Femur (tissue), 1 donor: Measurements from ENCODE around the gene PRR5.

ENCODE experiments used
- DNase-seq: peaks from one replicate; pipeline ENCODE4 v3.0.0-alpha.2; 2017

PRR5 gene

DNA sequence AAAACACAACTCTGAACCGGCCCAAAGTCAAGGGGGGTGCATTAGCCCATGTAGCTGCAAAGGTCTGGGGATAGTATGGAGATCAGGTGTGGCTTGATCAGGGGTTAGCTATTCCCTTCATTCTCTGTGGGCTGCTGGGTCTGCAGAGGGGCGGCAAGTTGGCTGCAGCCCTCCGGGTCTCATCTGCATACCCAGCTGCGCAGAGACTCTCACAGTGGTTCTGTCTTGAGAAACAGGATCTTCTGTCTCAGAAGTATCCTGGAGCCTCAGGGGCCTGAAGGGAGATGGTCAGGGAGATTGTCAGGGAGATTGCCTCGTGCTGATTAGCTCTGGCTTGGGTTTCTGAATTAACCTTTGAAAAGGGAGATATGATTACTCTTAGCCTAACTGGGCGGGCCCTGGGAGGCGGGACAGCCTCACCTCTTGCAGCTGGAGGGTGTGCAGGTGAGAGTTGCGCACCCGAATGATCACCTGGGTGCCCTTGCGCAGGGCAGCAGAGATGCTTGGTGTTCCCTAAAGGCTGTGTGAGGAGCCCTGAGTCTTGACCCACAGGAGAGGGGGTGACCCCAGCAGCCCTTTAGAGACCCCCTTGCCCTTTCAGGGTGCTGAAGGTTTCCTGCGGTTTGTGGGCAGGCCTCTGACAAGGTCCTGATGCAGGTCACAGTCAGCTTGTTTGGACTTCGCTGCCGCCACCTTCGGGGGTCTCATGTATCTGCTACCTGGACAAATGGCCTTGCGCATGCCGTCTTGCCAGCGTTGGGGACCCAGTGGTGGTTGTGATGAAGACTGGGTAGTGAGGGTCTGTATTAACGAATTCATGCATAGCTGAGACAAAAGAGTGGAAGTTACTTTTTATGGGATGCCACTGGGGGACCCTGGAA is 57.7 kb downstream of the PRR5 start:
- DNase-seq: no peak

DNA sequence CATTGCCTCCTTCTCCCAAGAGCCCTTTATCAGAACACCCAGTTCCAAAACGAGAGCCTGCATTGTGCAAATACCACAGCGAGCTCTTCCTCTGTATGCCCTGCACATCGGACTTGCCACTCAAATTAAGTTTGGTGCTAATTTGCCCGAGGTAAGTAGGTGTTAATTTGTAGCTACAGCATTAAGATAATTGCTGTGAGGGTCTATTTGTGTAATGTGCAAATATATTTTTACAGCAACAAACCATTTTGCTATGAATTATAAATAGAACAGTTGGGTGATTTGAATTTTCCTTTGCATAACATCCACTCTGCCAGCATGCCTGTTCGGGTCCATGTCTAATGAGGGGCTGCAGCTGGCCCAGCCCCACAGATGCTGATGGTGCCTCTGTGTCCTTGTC is 58.5 kb downstream of the PRR5 start:
- no peak for DNase-seq

DNA sequence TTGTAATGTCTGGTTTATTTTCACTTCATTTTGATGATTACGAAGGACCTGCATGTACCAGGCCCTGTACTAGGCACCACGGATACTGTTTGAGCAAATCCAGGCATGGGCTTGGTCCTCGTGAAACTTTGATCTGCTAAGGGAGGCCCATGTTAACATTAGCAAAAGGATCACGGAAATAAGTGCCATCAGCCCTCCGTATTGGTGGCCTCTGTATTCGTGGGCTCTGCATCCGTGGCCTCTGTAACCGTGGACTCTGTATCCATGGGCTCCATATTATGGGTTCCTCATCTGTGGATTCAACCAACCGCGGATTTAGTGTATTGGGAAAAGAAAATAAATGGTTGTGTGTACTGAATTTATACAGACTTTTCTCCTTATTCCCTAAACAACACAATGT is 59.0 kb downstream of the PRR5 start:
- DNase-seq: no peak

DNA sequence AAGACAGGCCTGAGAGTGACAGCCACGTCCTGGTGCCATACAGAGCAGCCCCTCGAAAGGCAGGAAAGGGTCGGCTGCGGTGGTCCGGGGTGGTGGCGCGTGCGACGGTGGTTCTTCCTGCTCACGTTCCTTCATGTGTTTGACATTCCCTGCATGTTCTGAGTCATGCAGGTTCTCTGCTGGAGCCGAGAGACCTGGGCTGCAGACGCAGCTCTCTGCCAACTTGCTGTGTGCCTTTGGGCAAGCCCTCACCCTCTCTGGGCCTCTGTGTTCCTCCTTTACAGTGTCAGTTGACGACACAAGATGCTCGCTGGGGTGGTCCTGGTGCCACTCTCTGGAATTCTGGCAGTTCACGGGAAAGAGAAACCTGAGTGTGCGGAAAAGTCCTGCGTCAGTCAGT is 62.4 kb downstream of the PRR5 start:
- DNase-seq: no peak

DNA sequence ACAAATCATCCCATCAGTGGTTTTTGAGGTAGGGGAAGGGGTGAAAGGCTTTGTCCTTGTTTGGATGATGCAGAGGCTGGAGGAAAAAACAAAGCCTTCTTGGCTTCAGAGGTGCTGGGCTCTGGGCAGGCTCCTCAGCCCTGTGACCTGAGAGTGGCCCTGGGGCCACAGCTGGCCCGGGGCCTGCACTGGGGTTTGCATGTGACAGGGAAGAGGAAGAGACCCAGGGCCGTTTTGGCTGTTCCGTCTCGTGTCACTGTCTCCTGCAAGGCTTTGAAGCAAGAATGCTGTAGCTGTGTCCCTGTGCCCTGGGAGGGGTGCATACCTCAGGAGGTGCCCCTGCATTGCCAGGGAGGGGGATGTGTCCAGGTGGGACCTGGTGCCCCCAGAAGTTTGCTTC is 63.0 kb downstream of the PRR5 start:
- no peak for DNase-seq

DNA sequence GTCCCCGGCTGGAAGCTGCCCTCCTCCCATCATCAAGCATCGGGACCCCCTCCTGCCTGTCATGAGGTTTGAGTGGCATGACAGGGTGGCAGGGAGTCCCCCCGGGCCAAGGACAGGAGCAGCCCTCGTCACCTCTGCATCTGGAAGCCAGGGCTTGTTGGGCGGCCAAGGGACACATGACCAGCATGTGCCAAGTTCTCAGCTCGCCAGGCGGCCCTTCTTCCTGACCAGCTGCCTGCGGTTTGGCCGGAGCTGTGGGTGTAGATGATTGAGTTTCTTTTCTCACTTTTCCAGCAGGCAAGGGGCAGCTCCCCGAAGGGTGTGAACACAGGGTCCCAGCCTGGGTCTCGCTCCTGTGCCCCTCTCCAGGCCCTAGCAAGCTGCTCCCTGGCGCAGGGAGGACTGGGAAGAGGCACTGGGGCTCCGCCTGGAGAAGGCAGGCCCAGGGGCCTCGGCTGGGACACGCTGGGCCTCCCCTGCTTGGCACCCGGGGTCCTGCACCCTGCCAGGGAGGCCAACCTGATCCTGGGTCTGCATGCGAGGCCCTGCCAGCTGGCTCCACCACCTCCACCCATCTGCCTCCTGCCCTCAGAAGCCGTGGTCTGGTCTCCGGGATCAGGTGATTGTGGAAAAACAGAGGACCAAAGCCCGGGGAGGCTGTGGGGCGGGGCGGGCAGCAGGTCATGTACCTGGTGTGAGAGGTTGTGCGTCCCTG is 63.7 kb downstream of the PRR5 start:
- no peak for DNase-seq

DNA sequence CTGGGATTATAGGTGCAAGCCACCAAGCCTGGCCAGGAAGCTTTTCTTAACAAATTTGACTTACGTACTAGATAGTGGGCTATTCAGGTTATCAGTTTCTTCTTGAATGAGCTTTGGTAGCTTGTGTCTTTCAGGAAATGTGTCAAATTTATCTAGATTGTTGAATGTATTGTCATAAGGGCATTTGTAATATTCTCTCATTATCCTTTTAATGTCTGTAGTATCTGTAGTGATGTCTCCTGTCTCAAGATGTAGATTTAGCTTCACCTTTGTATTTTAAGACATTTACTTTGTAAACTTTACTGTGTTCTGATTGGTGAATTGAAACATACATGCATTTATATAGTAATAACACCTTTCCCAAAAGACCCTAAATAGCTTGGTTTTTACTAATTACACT is 71.1 kb downstream of the PRR5 start:
- no peak for DNase-seq

DNA sequence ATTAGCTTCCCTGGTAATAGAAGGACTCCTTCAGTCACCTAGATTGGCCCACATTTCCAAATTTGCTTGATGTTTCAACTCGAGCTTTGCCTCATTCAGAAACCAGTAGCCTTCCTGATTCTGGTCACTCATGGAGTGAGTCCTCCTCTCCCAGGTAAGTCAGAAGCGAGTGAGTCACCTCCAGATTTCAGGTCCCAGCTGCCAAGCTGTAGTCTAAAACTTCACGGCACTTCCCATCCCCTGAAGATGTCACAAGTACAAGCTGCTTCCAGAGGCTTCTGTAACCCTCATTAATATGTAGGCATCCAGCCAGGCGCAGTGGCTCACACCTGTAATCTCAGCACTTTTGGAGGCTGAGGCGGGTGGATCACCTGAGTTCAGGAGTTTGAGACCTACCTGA is 73.9 kb downstream of the PRR5 start:
- no peak for DNase-seq

DNA sequence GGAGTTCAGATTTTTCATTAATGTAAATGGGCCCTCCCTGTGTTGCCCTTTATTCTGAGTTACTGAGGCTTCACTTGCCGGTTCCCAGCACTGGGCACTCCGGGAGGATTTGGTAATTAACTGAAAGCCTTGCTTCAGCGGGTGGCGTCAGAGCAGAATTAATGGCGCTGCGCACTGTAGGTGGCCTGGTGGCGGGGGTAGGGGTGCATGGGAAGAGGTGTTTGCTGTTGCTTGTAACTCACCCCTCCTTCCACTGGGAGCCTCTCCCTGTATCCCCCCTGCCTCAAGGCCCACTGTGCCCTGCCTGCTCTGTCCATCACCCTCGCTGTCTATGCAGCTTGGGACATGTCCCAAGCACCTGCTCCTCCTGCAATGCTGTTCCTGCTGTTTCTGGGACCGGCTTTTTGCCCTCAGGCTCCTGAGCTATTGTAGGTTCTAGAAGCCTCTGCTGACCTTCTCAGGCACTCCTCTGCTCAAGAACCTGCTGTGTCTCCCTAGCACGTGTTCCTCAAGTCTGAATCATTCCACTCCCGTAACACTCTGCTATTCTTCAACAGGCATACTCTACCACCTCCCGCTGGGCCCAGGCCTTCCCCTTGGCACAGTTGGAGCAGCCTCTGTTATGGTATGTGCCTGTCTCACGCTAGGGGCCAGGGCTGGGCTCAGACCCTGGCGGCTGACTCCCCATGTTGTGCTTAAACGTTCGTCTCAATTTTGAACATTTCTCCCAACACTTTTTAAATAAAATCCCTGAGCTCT is 74.8 kb downstream of the PRR5 start:
- DNase-seq: no peak

DNA sequence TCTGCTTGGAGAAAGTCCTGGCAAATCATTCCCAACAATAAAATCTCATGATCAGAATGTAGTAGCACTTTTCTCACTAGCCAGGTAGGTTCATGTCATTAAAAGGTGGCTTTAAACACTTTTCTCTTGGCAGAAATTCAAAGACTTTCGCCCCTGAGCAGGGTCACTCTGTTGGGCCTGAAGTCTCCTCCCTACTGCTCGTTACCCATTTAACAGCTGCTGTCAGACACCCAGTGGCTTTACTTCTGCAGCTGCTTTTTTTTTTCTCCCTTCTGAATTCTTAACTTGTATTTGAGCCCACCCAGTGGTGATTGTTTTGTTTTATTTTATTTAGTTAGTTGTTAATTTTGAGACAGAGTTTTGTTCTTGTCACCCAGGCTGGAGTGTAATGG is 75.4 kb downstream of the PRR5 start:
- DNase-seq: no peak

DNA sequence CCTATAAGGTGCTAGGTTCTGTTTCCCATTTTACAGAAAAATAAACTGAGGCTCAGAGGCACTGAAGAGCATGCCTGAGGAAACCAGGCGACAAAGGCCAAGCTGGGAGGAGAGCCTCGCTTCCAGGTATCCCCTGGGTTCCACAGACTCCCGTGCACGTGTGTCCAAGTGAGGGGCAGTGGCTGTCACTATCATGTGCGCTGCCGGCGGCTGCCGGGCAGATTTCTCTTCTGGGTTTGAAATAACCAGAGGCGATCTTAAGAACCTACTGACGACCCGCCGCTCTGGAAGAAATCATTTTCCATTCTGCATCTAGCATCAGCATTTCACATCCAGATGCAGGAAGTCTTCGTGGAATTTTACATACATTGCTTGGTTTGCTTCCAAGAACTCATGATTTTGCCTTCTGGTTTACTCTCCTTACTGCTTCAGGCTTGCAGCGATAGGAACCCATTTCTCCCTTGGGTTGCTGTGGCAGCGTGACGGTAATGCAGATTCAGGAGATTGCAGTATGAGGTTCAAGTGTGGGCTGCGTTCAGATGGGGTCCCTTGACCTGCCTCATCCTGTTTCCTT is 79.0 kb downstream of the PRR5 start:
- DNase-seq: no peak

DNA sequence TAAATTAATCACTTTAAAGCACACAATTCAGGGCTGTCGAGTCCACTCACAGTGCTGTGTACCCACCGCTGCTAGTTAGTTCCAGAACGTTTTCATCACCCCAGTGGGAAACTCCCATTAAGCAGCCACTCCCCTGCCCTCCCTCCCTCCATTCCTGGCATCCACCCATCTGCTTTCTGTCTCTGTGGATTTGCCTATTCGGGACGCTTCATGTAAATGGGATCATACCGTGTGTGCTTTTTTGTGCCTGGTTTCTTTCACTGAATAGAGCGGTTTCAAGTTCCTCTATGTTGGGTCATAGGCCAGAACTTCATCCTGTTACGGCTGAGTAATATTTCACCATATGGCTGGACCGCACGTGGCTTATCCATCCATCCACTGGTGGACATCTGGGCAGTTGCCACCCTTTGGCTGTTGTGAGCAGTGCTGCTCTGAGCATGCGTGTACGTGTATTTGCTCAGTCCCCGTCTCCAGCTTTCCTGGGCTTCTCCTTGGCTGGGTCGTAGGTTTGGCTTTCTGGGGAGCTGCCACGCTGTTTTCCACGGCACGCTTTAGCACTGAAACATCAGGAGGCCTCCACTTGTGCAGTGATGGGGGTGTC is 80.5 kb downstream of the PRR5 start:
- DNase-seq: no peak

DNA sequence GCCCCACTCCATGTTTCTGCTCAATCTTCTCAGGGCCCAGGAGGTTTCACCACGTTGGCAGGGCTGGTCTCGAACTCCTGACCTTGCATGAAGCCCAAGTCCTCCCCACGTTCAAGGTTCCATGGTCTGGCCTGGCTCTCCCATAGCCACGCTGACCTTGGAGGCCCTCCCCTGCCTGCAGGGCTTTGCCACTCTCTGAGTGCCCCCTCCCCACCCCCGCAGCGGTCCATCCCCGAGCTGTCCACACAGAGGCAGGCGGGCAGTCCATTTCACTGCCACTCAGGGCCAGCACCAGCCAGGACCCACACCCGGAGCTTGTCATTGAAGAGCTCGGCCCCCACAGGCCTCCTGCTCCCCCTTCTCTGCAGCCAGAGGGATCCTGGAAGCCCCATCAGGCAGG is 81.1 kb downstream of the PRR5 start:
- DNase-seq: no peak

DNA sequence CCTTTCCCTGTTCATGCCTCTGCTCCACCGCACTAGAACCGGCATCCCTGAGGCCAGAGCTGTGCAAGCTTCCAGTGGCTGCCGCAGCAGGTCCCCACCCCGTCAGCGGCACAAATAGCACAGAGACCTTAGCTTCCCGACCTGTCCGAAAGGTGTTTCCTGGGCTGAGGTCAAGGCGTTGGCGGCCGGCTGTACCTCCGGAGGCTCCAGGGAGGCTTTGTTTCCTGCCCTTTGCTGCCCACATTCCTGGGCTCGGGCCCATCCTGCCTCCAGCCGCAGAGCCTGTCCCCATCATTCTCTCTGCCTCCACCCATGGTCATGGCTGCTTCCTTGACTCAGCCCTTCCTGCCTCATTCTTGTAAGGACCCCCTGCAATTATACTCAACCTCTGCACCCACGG is 81.6 kb downstream of the PRR5 start:
- DNase-seq: no peak

DNA sequence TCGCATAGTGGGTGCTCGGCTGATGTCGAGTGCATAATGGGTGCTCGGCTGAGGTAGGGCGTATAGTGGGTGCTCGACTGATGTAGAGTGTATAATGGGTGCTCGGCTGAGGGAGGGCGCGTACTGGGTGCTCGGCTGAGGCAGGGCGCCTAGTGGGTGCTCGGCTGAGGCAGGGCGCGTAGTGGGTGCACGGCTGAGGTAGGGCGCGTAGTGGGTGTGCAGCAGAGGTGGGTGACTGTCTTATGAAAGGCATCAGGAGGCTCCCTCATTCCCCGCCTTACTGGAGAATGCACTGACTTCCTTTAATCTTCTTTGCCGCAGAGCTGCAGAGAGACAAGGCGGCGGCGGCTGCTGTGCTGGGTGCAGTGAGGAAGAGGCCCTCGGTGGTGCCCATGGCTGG is 84.1 kb downstream of the PRR5 start:
- no peak for DNase-seq

DNA sequence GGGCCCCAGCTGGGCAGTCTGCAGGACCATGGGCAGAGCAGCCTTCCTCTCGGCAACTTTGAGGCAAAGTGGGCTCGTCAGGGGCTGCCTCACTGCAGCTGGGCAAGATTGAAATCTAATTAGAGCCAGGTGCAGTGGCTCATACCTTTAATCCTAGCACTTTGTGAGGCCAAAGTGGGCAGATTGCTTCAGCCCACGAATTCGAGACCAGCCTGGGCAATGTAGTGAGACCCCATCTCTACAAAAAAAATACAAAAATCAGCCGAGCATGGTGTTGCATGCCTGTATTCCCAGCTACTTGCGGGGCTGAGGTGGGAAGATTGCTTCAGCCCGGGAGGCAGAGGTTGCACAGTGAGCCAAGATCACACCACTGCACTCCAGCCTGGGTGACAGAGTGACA is 84.6 kb downstream of the PRR5 start:
- DNase-seq: no peak
